Measurements from ENCODE around the gene SLC9A9. TPM values are rescaled to one million over a fixed set of nuclear protein-coding genes. Genes with fewer than 3 reads are reported as not detected.

Gene SLC9A9
- total and polyA plus RNA-seq, 4 donors: 3.3 to 15.0 (median 6.1) TPM

GRCh38 chr3:143830063-143830462 is 18.2 kb downstream of the SLC9A9 start:
- no peak overlapping the region for H3K9ac ChIP-seq (ENCODE audit: low read depth in 1 of 2, low read length in 2 of 2)

DNA sequence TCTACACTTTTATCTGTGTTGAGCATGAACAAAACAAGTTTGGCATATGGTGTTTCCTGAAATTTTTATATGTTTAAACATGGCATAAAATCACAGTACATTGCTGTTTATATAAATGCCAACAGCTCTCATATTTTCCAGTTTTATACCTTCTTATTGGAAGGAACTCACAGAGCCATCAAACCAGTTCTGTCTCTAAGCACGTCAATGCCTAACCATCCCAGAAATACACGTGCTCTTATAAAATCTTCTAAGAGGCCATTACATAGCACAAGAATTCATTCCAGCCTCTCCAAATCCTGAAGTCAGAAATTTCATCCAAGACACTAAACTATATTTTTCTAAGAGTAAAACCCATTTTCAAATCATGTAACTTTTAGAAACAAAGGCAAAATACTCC is 20.8 kb downstream of the SLC9A9 start:
- WGBS: 70% methylated on average over 2 of the region's 2 CpGs
- Histone ChIP-seq H3K9me3 (ENCODE audit: control insufficient read depth in 4 of 4, low read length in 3 of 4) (no peaks in the 10 kb centered on the region), H3K4me3 (ENCODE audit: low read depth in 1 of 3, low read length in 3 of 3) (no peak overlapping the region), H3K27me3 (ENCODE audit: control insufficient read depth in 4 of 4, insufficient read depth in 4 of 4, low read length in 3 of 4) (no peaks in the 10 kb centered on the region), H3K36me3 (ENCODE audit: control insufficient read depth in 4 of 4, insufficient read depth in 3 of 4, low read depth in 1 of 4, low read length in 3 of 4) (no peaks in the 10 kb centered on the region), H3K27ac (ENCODE audit: low read depth in 1 of 2, low read length in 2 of 2) (no peak overlapping the region), H3K9ac (ENCODE audit: low read depth in 1 of 2, low read length in 2 of 2) (no peak overlapping the region), H3K4me1 (ENCODE audit: control insufficient read depth in 4 of 4, insufficient read depth in 4 of 4, low read length in 3 of 4) (peaks cover 0 to 2% (median 0%) of the 10 kb centered on the region in 4 donors)
- DNase-seq (ENCODE audit: low spot score): no peak
- TF ChIP-seq ZBTB33 (IDR thresholded peaks at IDR 0.05) (no peak), HNF4G (IDR thresholded peaks at IDR 0.05) (no peak), FOXA2 (IDR thresholded peaks at IDR 0.05) (no peak), EGR1 (IDR thresholded peaks at IDR 0.05; ENCODE audit: low read depth in 2 of 2) (no peak), GABPA (IDR thresholded peaks at IDR 0.05 in 1 of 2, conservative IDR thresholded peaks at IDR 0.05 in 1 of 2) (no peak), RXRA (IDR thresholded peaks at IDR 0.05) (no peak), TAF1 (conservative IDR thresholded peaks at IDR 0.05) (no peak)
- TF ChIP-seq, protein P1, sequence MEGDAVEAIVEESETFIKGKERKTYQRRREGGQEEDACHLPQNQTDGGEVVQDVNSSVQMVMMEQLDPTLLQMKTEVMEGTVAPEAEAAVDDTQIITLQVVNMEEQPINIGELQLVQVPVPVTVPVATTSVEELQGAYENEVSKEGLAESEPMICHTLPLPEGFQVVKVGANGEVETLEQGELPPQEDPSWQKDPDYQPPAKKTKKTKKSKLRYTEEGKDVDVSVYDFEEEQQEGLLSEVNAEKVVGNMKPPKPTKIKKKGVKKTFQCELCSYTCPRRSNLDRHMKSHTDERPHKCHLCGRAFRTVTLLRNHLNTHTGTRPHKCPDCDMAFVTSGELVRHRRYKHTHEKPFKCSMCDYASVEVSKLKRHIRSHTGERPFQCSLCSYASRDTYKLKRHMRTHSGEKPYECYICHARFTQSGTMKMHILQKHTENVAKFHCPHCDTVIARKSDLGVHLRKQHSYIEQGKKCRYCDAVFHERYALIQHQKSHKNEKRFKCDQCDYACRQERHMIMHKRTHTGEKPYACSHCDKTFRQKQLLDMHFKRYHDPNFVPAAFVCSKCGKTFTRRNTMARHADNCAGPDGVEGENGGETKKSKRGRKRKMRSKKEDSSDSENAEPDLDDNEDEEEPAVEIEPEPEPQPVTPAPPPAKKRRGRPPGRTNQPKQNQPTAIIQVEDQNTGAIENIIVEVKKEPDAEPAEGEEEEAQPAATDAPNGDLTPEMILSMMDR (IDR thresholded peaks at IDR 0.05; ENCODE audit: low read depth, low read length, missing input control): no peak
- TF ChIP-seq, protein P2, sequence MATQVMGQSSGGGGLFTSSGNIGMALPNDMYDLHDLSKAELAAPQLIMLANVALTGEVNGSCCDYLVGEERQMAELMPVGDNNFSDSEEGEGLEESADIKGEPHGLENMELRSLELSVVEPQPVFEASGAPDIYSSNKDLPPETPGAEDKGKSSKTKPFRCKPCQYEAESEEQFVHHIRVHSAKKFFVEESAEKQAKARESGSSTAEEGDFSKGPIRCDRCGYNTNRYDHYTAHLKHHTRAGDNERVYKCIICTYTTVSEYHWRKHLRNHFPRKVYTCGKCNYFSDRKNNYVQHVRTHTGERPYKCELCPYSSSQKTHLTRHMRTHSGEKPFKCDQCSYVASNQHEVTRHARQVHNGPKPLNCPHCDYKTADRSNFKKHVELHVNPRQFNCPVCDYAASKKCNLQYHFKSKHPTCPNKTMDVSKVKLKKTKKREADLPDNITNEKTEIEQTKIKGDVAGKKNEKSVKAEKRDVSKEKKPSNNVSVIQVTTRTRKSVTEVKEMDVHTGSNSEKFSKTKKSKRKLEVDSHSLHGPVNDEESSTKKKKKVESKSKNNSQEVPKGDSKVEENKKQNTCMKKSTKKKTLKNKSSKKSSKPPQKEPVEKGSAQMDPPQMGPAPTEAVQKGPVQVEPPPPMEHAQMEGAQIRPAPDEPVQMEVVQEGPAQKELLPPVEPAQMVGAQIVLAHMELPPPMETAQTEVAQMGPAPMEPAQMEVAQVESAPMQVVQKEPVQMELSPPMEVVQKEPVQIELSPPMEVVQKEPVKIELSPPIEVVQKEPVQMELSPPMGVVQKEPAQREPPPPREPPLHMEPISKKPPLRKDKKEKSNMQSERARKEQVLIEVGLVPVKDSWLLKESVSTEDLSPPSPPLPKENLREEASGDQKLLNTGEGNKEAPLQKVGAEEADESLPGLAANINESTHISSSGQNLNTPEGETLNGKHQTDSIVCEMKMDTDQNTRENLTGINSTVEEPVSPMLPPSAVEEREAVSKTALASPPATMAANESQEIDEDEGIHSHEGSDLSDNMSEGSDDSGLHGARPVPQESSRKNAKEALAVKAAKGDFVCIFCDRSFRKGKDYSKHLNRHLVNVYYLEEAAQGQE (IDR thresholded peaks at IDR 0.05): no peak

More at GRCh38 chr3:143830063-143830462, 18.2 kb downstream of the SLC9A9 start:
- Histone ChIP-seq H3K27me3 (ENCODE audit: control insufficient read depth in 4 of 4, insufficient read depth in 4 of 4, low read length in 3 of 4) (no peaks in the 10 kb centered on the region), H3K36me3 (ENCODE audit: control insufficient read depth in 4 of 4, insufficient read depth in 3 of 4, low read depth in 1 of 4, low read length in 3 of 4) (no peaks in the 10 kb centered on the region), H3K4me1 (ENCODE audit: control insufficient read depth in 4 of 4, insufficient read depth in 4 of 4, low read length in 3 of 4) (no peaks in the 10 kb centered on the region), H3K27ac (ENCODE audit: low read depth in 1 of 2, low read length in 2 of 2) (no peak overlapping the region), H3K9me3 (ENCODE audit: control insufficient read depth in 4 of 4, low read length in 3 of 4) (no peaks in the 10 kb centered on the region), H3K4me3 (ENCODE audit: low read depth in 1 of 3, low read length in 3 of 3) (no peak overlapping the region)
- 41% methylated on average over 2 of the region's 2 CpGs for WGBS
- TF ChIP-seq, protein P1 (IDR thresholded peaks at IDR 0.05; ENCODE audit: low read depth, low read length, missing input control): no peak
- no peak for TF ChIP-seq EGR1 (IDR thresholded peaks at IDR 0.05; ENCODE audit: low read depth in 2 of 2)
- TF ChIP-seq HNF4A (conservative IDR thresholded peaks at IDR 0.05): no peak
- no peak for TF ChIP-seq NR2F2 (IDR thresholded peaks at IDR 0.05)
- no peak for TF ChIP-seq JUND (IDR thresholded peaks at IDR 0.05)
- no peak for TF ChIP-seq FOXA1 (IDR thresholded peaks at IDR 0.05)
- TF ChIP-seq ATF3 (IDR thresholded peaks at IDR 0.05): no peak
- TF ChIP-seq RXRA (IDR thresholded peaks at IDR 0.05): no peak
- TF ChIP-seq, protein P3, sequence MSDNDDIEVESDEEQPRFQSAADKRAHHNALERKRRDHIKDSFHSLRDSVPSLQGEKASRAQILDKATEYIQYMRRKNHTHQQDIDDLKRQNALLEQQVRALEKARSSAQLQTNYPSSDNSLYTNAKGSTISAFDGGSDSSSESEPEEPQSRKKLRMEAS (IDR thresholded peaks at IDR 0.05): no peak
- no peak for TF ChIP-seq ZBTB33 (IDR thresholded peaks at IDR 0.05)
- no peak for TF ChIP-seq YY1 (IDR thresholded peaks at IDR 0.05)
- TF ChIP-seq SP1 (IDR thresholded peaks at IDR 0.05): no peak
- TF ChIP-seq GABPA (IDR thresholded peaks at IDR 0.05 in 1 of 2, conservative IDR thresholded peaks at IDR 0.05 in 1 of 2): no peak
- DNase-seq (ENCODE audit: low spot score): no peak
